Lung (tissue), 13 donors: ENCODE data around the gene SHTN1. TPM values are rescaled to one million over a fixed set of nuclear protein-coding genes. Genes with fewer than 3 reads are reported as not detected.

Experiments used
- ATAC-seq: fragments of 200-7000 bp; cut with Tn5 transposase; one replicate; pipeline ENCODE4 v1.9.1; 2020; ENCODE audit warnings: moderate number of reproducible peaks; ENCODE audit not compliant: insufficient read depth, low FRiP score
- DNase-seq, 3 donors: peaks; one replicate each; pipeline ENCODE4 v3.0.0-alpha.2; 2013 to 2017
- H3K27ac ChIP-seq, 2 donors: one replicate each; pipeline ENCODE4 v1.5.1; 2013; ENCODE audit warnings: mild to moderate bottlenecking in 2 of 2, moderate library complexity in 2 of 2, control low read depth in 1 of 2, inconsistent platforms in 1 of 2, low read depth in 1 of 2, low read length in 1 of 2
- H3K27me3 ChIP-seq, 3 donors: one replicate each; pipeline ENCODE4 v1.5.1; 2013; ENCODE audit warnings: low read length in 2 of 3; ENCODE audit not compliant: control insufficient read depth in 3 of 3, insufficient read depth in 3 of 3
- H3K36me3 ChIP-seq, 4 donors: one replicate each; pipeline ENCODE4 v1.5.1; 2013; ENCODE audit warnings: low read length in 4 of 4, mild to moderate bottlenecking in 1 of 4, moderate library complexity in 1 of 4; ENCODE audit not compliant: control insufficient read depth in 4 of 4, insufficient read depth in 4 of 4
- H3K4me1 ChIP-seq, 5 donors: one replicate each; pipeline ENCODE4 v1.5.1; 2013; ENCODE audit warnings: low read length in 5 of 5, mild to moderate bottlenecking in 2 of 5, moderate library complexity in 1 of 5; ENCODE audit not compliant: control insufficient read depth in 5 of 5, insufficient read depth in 5 of 5
- H3K4me3 ChIP-seq: one replicate; pipeline ENCODE4 v1.5.1; 2013; ENCODE audit warnings: mild to moderate bottlenecking, control low read depth, moderate library complexity
- H3K9ac ChIP-seq, 2 donors: one replicate each; pipeline ENCODE4 v1.5.1; 2013; ENCODE audit warnings: low read length in 2 of 2, control low read depth in 1 of 2; ENCODE audit not compliant: insufficient read depth in 1 of 2
- H3K9me3 ChIP-seq, 4 donors: one replicate each; pipeline ENCODE4 v1.5.1; 2013; ENCODE audit warnings: low read length in 3 of 4, mild to moderate bottlenecking in 1 of 4, moderate library complexity in 1 of 4; ENCODE audit not compliant: control insufficient read depth in 4 of 4, insufficient read depth in 3 of 4
- CTCF ChIP-seq: IDR thresholded peaks from 2 replicates; pipeline ENCODE4 v1.5.1; 2012; ENCODE audit warnings: mild to moderate bottlenecking; ENCODE audit errors: control extremely low read depth, extremely low read depth
- WGBS, 2 donors: extraction: QIAGEN DNeasy Blood & Tissue Kit; methylation state at CpG; one replicate each; pipeline ENCODE4 v1.1.7; 2013; 5-methylcytosine and 5-hydroxymethylcytosine counted together
- polyA plus RNA-seq, 2 donors: library from polyadenylated mRNA; stranded (reverse); fragments of 200-250 nt; gene quantifications; one replicate each; pipeline ENCODE4 v1.2.1, GENCODE V29; 2013
- small RNA-seq: library from RNA; depleted of rRNA; stranded (forward); fragments of <200 nt; gene quantifications from one replicate; pipeline ENCODE3, GENCODE V24; 2014; ENCODE audit warnings: low replicate concordance
- total RNA-seq, 2 donors: library from RNA; depleted of rRNA in 1 of 2; stranded (reverse); fragments of >200 nt in 1 of 2; gene quantifications; one replicate each; pipeline ENCODE4 v1.2.1, GENCODE V29; 2014 to 2021
- donor health status: control.
- donor health status: control.
- donor health status: Bipolar disorder and iron deficiency.
- donor health status: healthy.
- donor health status: DM: yes; HTN: yes; CAD: no.

The SHTN1 gene
- total and polyA plus RNA-seq, 4 donors: 14.0 to 28.4 (median 16.7) TPM

GRCh38 chr10:116831790-116832189 lies 173.2 kb downstream of the SHTN1 start:
- H3K4me3 ChIP-seq: no peak overlapping the region
- H3K27me3 ChIP-seq: peaks cover 0 to 12% (median 0%) of the 10 kb centered on the region in 3 donors
- ATAC-seq: no peak
- 75 to 83% methylated on average over 10 of the region's 10 CpGs for WGBS, 2 donors
- no peak for DNase-seq
- no peaks in the 10 kb centered on the region for H3K36me3 ChIP-seq
- peaks cover 0 to 1% (median 0%) of the 10 kb centered on the region in 4 donors for H3K9me3 ChIP-seq
- peaks cover 0 to 2% (median 0%) of the 10 kb centered on the region in 5 donors for H3K4me1 ChIP-seq
- H3K27ac ChIP-seq: no peak overlapping the region
- no peak for TF ChIP-seq CTCF
- H3K9ac ChIP-seq: no peak overlapping the region

Small RNA genes within 50 kb of the gene (small RNA-seq; reads per million reads assigned to genes)
- not detected for gene AC012308.1

Other genes with a start within 250 kb of the SHTN1 start
- 1 to 10 TPM; 3.1 to 4.3 TPM for gene ENO4, start 155.7 kb downstream of the SHTN1 start, total RNA-seq
- gene ENO4, start 155.7 kb downstream of the SHTN1 start, polyA plus RNA-seq: under 1 TPM; 0.69 to 0.96 TPM
- gene VAX1, start 133.1 kb upstream of the SHTN1 start, total RNA-seq: not detected
- not detected for gene VAX1, start 133.1 kb upstream of the SHTN1 start, polyA plus RNA-seq
- not detected for gene KCNK18, start 192.3 kb upstream of the SHTN1 start, total RNA-seq
- gene KCNK18, start 192.3 kb upstream of the SHTN1 start, polyA plus RNA-seq: not detected
- 1 to 10 TPM in 1 of 2 donors, under 1 TPM in 1; 0.71 to 3.7 TPM for gene SLC18A2, start 235.9 kb upstream of the SHTN1 start, total RNA-seq
- under 1 TPM; 0.21 to 0.59 TPM for gene SLC18A2, start 235.9 kb upstream of the SHTN1 start, polyA plus RNA-seq